Ovary (tissue), 3 donors: ENCODE results near the gene ZSCAN26.

Source experiments
- CTCF ChIP-seq, 3 donors: fragments of 450-650 bp in 2 of 3; fragments of 200-600 bp in 1 of 3; IDR thresholded peaks; one replicate each; pipeline versions ENCODE4 v1.5.1 to v1.8.0; 2016 to 2022; ENCODE audit warnings: antibody characterized with exemption in 3 of 3, mild to moderate bottlenecking in 1 of 3
- POLR2A ChIP-seq: fragments of 450-650 bp; IDR thresholded peaks from one replicate; pipeline ENCODE4 v1.6.1; 2017; ENCODE audit warnings: antibody characterized with exemption, mild to moderate bottlenecking, moderate library complexity
- donor health status: DM: no; HTN: no; CAD: no.

- TF ChIP-seq POLR2A (no peak), CTCF (IDR thresholded peaks at IDR 0.05) (no peak)
Observed at GRCh38 chr6:28257042-28257441, 9.9 kb upstream of the ZSCAN26 start.
